ENCODE results near the gene PASK. TPM values are rescaled to one million over a fixed set of nuclear protein-coding genes. Genes with fewer than 3 reads are reported as not detected.

The PASK gene
- polyA plus RNA-seq, 1 donor from 2014 or later, result 26.0 TPM

- no peaks in the 10 kb centered on the region for H3K79me2 ChIP-seq (replicated peaks; ENCODE audit: insufficient read depth, low read length)
- no peaks in the 10 kb centered on the region for H3K27me3 ChIP-seq (ENCODE audit: insufficient read depth, low read depth, low read length)
- H4K20me1 ChIP-seq (ENCODE audit: insufficient read depth), result no peaks in the 10 kb centered on the region
- no peak overlapping the region for H3K27ac ChIP-seq (ENCODE audit: low read length)
- no peaks in the 10 kb centered on the region for H3F3A ChIP-seq (ENCODE audit: insufficient read depth, low read length, poor library complexity, severe bottlenecking)
- no peak overlapping the region for H3K4me3 ChIP-seq (ENCODE audit: low read length)
- no peak overlapping the region for H3K9ac ChIP-seq (ENCODE audit: low read length)
- H3K9me3 ChIP-seq (ENCODE audit: low read length), result no peaks in the 10 kb centered on the region
- no peak overlapping the region for H3K4me2 ChIP-seq (ENCODE audit: low read length)
- no peak for TF ChIP-seq RAD21 (conservative IDR thresholded peaks at IDR 0.05)
- no peak for TF ChIP-seq MXI1 (conservative IDR thresholded peaks at IDR 0.05; ENCODE audit: poor library complexity, severe bottlenecking)
- TF ChIP-seq, protein P1, sequence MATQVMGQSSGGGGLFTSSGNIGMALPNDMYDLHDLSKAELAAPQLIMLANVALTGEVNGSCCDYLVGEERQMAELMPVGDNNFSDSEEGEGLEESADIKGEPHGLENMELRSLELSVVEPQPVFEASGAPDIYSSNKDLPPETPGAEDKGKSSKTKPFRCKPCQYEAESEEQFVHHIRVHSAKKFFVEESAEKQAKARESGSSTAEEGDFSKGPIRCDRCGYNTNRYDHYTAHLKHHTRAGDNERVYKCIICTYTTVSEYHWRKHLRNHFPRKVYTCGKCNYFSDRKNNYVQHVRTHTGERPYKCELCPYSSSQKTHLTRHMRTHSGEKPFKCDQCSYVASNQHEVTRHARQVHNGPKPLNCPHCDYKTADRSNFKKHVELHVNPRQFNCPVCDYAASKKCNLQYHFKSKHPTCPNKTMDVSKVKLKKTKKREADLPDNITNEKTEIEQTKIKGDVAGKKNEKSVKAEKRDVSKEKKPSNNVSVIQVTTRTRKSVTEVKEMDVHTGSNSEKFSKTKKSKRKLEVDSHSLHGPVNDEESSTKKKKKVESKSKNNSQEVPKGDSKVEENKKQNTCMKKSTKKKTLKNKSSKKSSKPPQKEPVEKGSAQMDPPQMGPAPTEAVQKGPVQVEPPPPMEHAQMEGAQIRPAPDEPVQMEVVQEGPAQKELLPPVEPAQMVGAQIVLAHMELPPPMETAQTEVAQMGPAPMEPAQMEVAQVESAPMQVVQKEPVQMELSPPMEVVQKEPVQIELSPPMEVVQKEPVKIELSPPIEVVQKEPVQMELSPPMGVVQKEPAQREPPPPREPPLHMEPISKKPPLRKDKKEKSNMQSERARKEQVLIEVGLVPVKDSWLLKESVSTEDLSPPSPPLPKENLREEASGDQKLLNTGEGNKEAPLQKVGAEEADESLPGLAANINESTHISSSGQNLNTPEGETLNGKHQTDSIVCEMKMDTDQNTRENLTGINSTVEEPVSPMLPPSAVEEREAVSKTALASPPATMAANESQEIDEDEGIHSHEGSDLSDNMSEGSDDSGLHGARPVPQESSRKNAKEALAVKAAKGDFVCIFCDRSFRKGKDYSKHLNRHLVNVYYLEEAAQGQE (IDR thresholded peaks at IDR 0.05; ENCODE audit: borderline replicate concordance), result no peak
- no peak for TF ChIP-seq SMC3 (conservative IDR thresholded peaks at IDR 0.05; ENCODE audit: poor library complexity)
- no peak for TF ChIP-seq POLR2AphosphoS5 (IDR thresholded peaks at IDR 0.05)
- TF ChIP-seq, protein P2, sequence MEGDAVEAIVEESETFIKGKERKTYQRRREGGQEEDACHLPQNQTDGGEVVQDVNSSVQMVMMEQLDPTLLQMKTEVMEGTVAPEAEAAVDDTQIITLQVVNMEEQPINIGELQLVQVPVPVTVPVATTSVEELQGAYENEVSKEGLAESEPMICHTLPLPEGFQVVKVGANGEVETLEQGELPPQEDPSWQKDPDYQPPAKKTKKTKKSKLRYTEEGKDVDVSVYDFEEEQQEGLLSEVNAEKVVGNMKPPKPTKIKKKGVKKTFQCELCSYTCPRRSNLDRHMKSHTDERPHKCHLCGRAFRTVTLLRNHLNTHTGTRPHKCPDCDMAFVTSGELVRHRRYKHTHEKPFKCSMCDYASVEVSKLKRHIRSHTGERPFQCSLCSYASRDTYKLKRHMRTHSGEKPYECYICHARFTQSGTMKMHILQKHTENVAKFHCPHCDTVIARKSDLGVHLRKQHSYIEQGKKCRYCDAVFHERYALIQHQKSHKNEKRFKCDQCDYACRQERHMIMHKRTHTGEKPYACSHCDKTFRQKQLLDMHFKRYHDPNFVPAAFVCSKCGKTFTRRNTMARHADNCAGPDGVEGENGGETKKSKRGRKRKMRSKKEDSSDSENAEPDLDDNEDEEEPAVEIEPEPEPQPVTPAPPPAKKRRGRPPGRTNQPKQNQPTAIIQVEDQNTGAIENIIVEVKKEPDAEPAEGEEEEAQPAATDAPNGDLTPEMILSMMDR (IDR thresholded peaks at IDR 0.05; ENCODE audit: poor library complexity, severe bottlenecking), result no peak
- no peak for TF ChIP-seq TAF1 (IDR thresholded peaks at IDR 0.05; ENCODE audit: low read depth)
- TF ChIP-seq EP300 (conservative IDR thresholded peaks at IDR 0.05; ENCODE audit: poor library complexity, severe bottlenecking), result no peak
- no peak for TF ChIP-seq EZH2 (IDR thresholded peaks at IDR 0.05; ENCODE audit: borderline replicate concordance, insufficient read depth, low read length, poor library complexity, severe bottlenecking)
- no peaks in the 10 kb centered on the region for H3K36me3 ChIP-seq (ENCODE audit: insufficient read depth, low read length)
- no peaks in the 10 kb centered on the region for H3K9me2 ChIP-seq (ENCODE audit: insufficient read depth, low read length)
- H2AFZ ChIP-seq (ENCODE audit: low read depth, low read length), result no peak overlapping the region
Observed at GRCh38 chr2:241183221-241183620, 33.9 kb upstream of the PASK start.

- no peak overlapping the region for H3K27ac ChIP-seq (ENCODE audit: low read length)
- no peaks in the 10 kb centered on the region for H3F3A ChIP-seq (ENCODE audit: insufficient read depth, low read length, poor library complexity, severe bottlenecking)
- H3K4me3 ChIP-seq (ENCODE audit: low read length), result no peak overlapping the region
- H3K9me2 ChIP-seq (ENCODE audit: insufficient read depth, low read length), result no peaks in the 10 kb centered on the region
- no peaks in the 10 kb centered on the region for H3K36me3 ChIP-seq (ENCODE audit: insufficient read depth, low read length)
- H3K27me3 ChIP-seq (ENCODE audit: insufficient read depth, low read depth, low read length), result no peaks in the 10 kb centered on the region
- no peak overlapping the region for H3K4me2 ChIP-seq (ENCODE audit: low read length)
- no peaks in the 10 kb centered on the region for H3K9me3 ChIP-seq (ENCODE audit: low read length)
- no peaks in the 10 kb centered on the region for H4K20me1 ChIP-seq (ENCODE audit: insufficient read depth)
- TF ChIP-seq, protein P2 (IDR thresholded peaks at IDR 0.05; ENCODE audit: poor library complexity, severe bottlenecking), result no peak
- TF ChIP-seq RAD21 (conservative IDR thresholded peaks at IDR 0.05) (no peak), EZH2 (IDR thresholded peaks at IDR 0.05; ENCODE audit: borderline replicate concordance, insufficient read depth, low read length, poor library complexity, severe bottlenecking) (no peak), MXI1 (conservative IDR thresholded peaks at IDR 0.05; ENCODE audit: poor library complexity, severe bottlenecking) (no peak), TAF1 (IDR thresholded peaks at IDR 0.05; ENCODE audit: low read depth) (no peak), EP300 (conservative IDR thresholded peaks at IDR 0.05; ENCODE audit: poor library complexity, severe bottlenecking) (no peak), POLR2AphosphoS5 (IDR thresholded peaks at IDR 0.05) (no peak), SMC3 (conservative IDR thresholded peaks at IDR 0.05; ENCODE audit: poor library complexity) (no peak)
- TF ChIP-seq, protein P1 (IDR thresholded peaks at IDR 0.05; ENCODE audit: borderline replicate concordance), result no peak
- no peaks in the 10 kb centered on the region for H3K79me2 ChIP-seq (replicated peaks; ENCODE audit: insufficient read depth, low read length)
- H2AFZ ChIP-seq (ENCODE audit: low read depth, low read length), result no peak overlapping the region
- H3K9ac ChIP-seq (ENCODE audit: low read length), result no peak overlapping the region
Observed at GRCh38 chr2:241182531-241183133, 33.4 kb upstream of the PASK start.
